ENCODE measurements around the gene AWAT1.
"Not testable (repeated sequence)": the region's sequence is repeated elsewhere in the genome, so short reads cannot be mapped to it uniquely, and the experiment has no call there.

AWAT1 gene

GRCh38 chrX:70257423-70258288 is 23.2 kb downstream of the AWAT1 start:
- no peak for DNase-seq (ENCODE audit: low read depth, low spot score)
- H3K4me3 ChIP-seq (ENCODE audit: low read length), result no peak overlapping the region

- no peak within 1 kb of the TSS for H3K4me3 ChIP-seq (ENCODE audit: low read length)
- no peak for DNase-seq (ENCODE audit: low read depth, low spot score)
Observed at GRCh38 chrX:70260104-70260503, 25.6 kb downstream of the AWAT1 start, which contains the start of gene P2RY4. TSS of gene P2RY4 (minus strand) at chrX:70260204. CDS start at chrX:70259624, 580 bp downstream.

- no peak overlapping the region for H3K4me3 ChIP-seq (ENCODE audit: low read length)
- peak; percentile 0 for DNase-seq (ENCODE audit: low read depth, low spot score)
Observed at GRCh38 chrX:70262952-70263567, 28.6 kb downstream of the AWAT1 start.

GRCh38 chrX:70264784-70265183 is 30.3 kb downstream of the AWAT1 start:
- DNase-seq (ENCODE audit: low read depth, low spot score), result no peak

GRCh38 chrX:70268034-70268433 is 33.6 kb downstream of the AWAT1 start, which contains the start of gene ARR3:
TSS of gene ARR3 (plus strand) at chrX:70268334. CDS start at chrX:70269386, 1,052 bp downstream.
- no peak within 1 kb of the TSS for H3K4me3 ChIP-seq (ENCODE audit: low read length)
- no peak for DNase-seq (ENCODE audit: low read depth, low spot score)

More at GRCh38 chrX:70264784-70265183, 30.3 kb downstream of the AWAT1 start:
- no peak overlapping the region for H3K4me3 ChIP-seq (ENCODE audit: low read length)

- not testable (repeated sequence) for H3K4me3 ChIP-seq (ENCODE audit: low read length); DNase-seq (ENCODE audit: low read depth, low spot score)
Observed at GRCh38 chrX:70274029-70274428, 39.6 kb downstream of the AWAT1 start.

- no peak for DNase-seq (ENCODE audit: low read depth, low spot score)
- no peak overlapping the region for H3K4me3 ChIP-seq (ENCODE audit: low read length)
Observed at GRCh38 chrX:70279081-70279480, 44.6 kb downstream of the AWAT1 start.

GRCh38 chrX:70280573-70280972 is 46.1 kb downstream of the AWAT1 start:
- no peak overlapping the region for H3K4me3 ChIP-seq (ENCODE audit: low read length)
- DNase-seq (ENCODE audit: low read depth, low spot score), result no peak

GRCh38 chrX:70281951-70282350 is 47.5 kb downstream of the AWAT1 start, which contains the start of gene RAB41:
TSS of gene RAB41 (plus strand) at chrX:70282172. CDS start at chrX:70282218, 46 bp downstream.
- no peak for DNase-seq (ENCODE audit: low read depth, low spot score)
- H3K4me3 ChIP-seq (ENCODE audit: low read length), result no peak within 1 kb of the TSS

GRCh38 chrX:70289168-70289792 is 54.8 kb downstream of the AWAT1 start:
- peak overlapping the region; percentile 77 for H3K4me3 ChIP-seq (ENCODE audit: low read length)
- DNase-seq (ENCODE audit: low read depth, low spot score), result no peak
